HUES48 (cell line): ENCODE measurements around the gene RNU1-3.
"Not testable (repeated sequence)": the region's sequence is repeated elsewhere in the genome, so short reads cannot be mapped to it uniquely, and the experiment has no call there.

Experiments
- H3K27ac ChIP-seq: one replicate; pipeline ENCODE4 v1.7.0; 2013; ENCODE audit warnings: low read depth, low read length, inconsistent platforms
- H3K27me3 ChIP-seq: 2 replicates; pipeline ENCODE4 v1.6.1; 2013; ENCODE audit warnings: mild to moderate bottlenecking, low read length; ENCODE audit not compliant: control insufficient read depth, insufficient read depth
- H3K36me3 ChIP-seq: 2 replicates; pipeline ENCODE4 v1.6.1; 2013; ENCODE audit warnings: low read length; ENCODE audit not compliant: control insufficient read depth, insufficient read depth
- H3K4me1 ChIP-seq: 2 replicates; pipeline ENCODE4 v1.6.1; 2013; ENCODE audit warnings: mild to moderate bottlenecking, low read length; ENCODE audit not compliant: control insufficient read depth, insufficient read depth
- H3K4me3 ChIP-seq: 2 replicates; pipeline ENCODE4 v1.5.1; 2013; ENCODE audit warnings: mild to moderate bottlenecking, low read depth, low read length
- H3K9ac ChIP-seq: 2 replicates; pipeline ENCODE4 v1.6.1; 2013; ENCODE audit warnings: mild to moderate bottlenecking, low read depth, low read length, moderate library complexity
- H3K9me3 ChIP-seq: 2 replicates; pipeline ENCODE4 v1.6.1; 2013; ENCODE audit warnings: low read length; ENCODE audit not compliant: control insufficient read depth, insufficient read depth

The RNU1-3 gene

GRCh38 chr1:16666502-16667413, at the start of gene RNU1-3:
RNU1-3 (minus strand) TSS chr1:16666948.
- H3K4me3 ChIP-seq: not testable (repeated sequence)

GRCh38 chr1:16713480-16713879, 46.7 kb upstream of the RNU1-3 start:
- not testable (repeated sequence) for H3K36me3 ChIP-seq, H3K9ac ChIP-seq, H3K4me3 ChIP-seq, H3K27me3 ChIP-seq, H3K4me1 ChIP-seq, H3K9me3 ChIP-seq, H3K27ac ChIP-seq

More at GRCh38 chr1:16666502-16667413, at the start of gene RNU1-3:
- H3K36me3 ChIP-seq, H3K9ac ChIP-seq, H3K9me3 ChIP-seq, H3K27me3 ChIP-seq, H3K4me1 ChIP-seq, H3K27ac ChIP-seq: not testable (repeated sequence)

GRCh38 chr1:16712984-16713383, 46.2 kb upstream of the RNU1-3 start:
- H3K27ac ChIP-seq, H3K9me3 ChIP-seq, H3K36me3 ChIP-seq, H3K4me1 ChIP-seq, H3K9ac ChIP-seq, H3K27me3 ChIP-seq, H3K4me3 ChIP-seq: not testable (repeated sequence)

- H3K36me3 ChIP-seq, H3K4me3 ChIP-seq, H3K9ac ChIP-seq, H3K4me1 ChIP-seq, H3K27me3 ChIP-seq, H3K27ac ChIP-seq, H3K9me3 ChIP-seq: not testable (repeated sequence)
Measured at GRCh38 chr1:16712582-16712981, 45.8 kb upstream of the RNU1-3 start.

- not testable (repeated sequence) for H3K4me1 ChIP-seq, H3K27me3 ChIP-seq, H3K9me3 ChIP-seq, H3K4me3 ChIP-seq, H3K36me3 ChIP-seq, H3K9ac ChIP-seq, H3K27ac ChIP-seq
Measured at GRCh38 chr1:16712131-16712530, 45.4 kb upstream of the RNU1-3 start.

- H3K27me3 ChIP-seq, H3K27ac ChIP-seq, H3K9me3 ChIP-seq, H3K36me3 ChIP-seq, H3K4me3 ChIP-seq, H3K4me1 ChIP-seq, H3K9ac ChIP-seq: not testable (repeated sequence)
Measured at GRCh38 chr1:16710618-16711017, 43.9 kb upstream of the RNU1-3 start.

- H3K27me3 ChIP-seq, H3K9ac ChIP-seq, H3K4me1 ChIP-seq, H3K36me3 ChIP-seq, H3K9me3 ChIP-seq, H3K4me3 ChIP-seq, H3K27ac ChIP-seq: not testable (repeated sequence)
Measured at GRCh38 chr1:16709659-16710087, 42.9 kb upstream of the RNU1-3 start.

- H3K4me3 ChIP-seq, H3K27ac ChIP-seq, H3K4me1 ChIP-seq, H3K36me3 ChIP-seq, H3K9ac ChIP-seq, H3K27me3 ChIP-seq, H3K9me3 ChIP-seq: not testable (repeated sequence)
Measured at GRCh38 chr1:16708704-16709103, 42.0 kb upstream of the RNU1-3 start.

- H3K36me3 ChIP-seq, H3K9ac ChIP-seq: not testable (repeated sequence)
- H3K4me3 ChIP-seq: peak overlapping the region; percentile 60
Measured at GRCh38 chr1:16707130-16708093, 40.7 kb upstream of the RNU1-3 start.

GRCh38 chr1:16706302-16706701, 39.6 kb upstream of the RNU1-3 start:
- not testable (repeated sequence) for H3K27ac ChIP-seq, H3K36me3 ChIP-seq, H3K9me3 ChIP-seq, H3K27me3 ChIP-seq, H3K9ac ChIP-seq, H3K4me3 ChIP-seq, H3K4me1 ChIP-seq

More at GRCh38 chr1:16707130-16708093, 40.7 kb upstream of the RNU1-3 start:
- not testable (repeated sequence) for H3K9me3 ChIP-seq, H3K27ac ChIP-seq, H3K4me1 ChIP-seq, H3K27me3 ChIP-seq

- not testable (repeated sequence) for H3K9ac ChIP-seq, H3K27ac ChIP-seq, H3K9me3 ChIP-seq, H3K4me1 ChIP-seq, H3K36me3 ChIP-seq, H3K27me3 ChIP-seq, H3K4me3 ChIP-seq
Measured at GRCh38 chr1:16704502-16705100, 37.9 kb upstream of the RNU1-3 start.
